GM12878 (cell line): ENCODE data around the gene RPP30. TPM values are rescaled to one million over a fixed set of nuclear protein-coding genes. Genes with fewer than 3 reads are reported as not detected.

Experiments used
- ATAC-seq: fragments of 200-7000 bp; cut with Tn5 transposase; 3 replicates; pipeline ENCODE4 v1.9.1; 2020; ENCODE audit warnings: mild to moderate bottlenecking, moderate library complexity
- BruUV-seq: library from RNA; stranded (reverse); fragments of 400-500 nt; replicated peaks from 2 replicates; lab custom pipeline; 2021; lab: Mats Ljungman, UMichigan
- CTCF ChIA-PET: fragments of 300-600 bp; sonication (Branson Sonifier 250); formaldehyde crosslinking; extraction: SDS; loops from one replicate; lab custom pipeline; 2021; ENCODE audit warnings: inconsistent platforms; lab: Yijun Ruan, JAX
- POLR2A ChIA-PET: fragments of 350-600 bp; formaldehyde crosslinking; extraction: SDS; loops from one replicate; lab custom pipeline; 2021; ENCODE audit warnings: inconsistent platforms; lab: Charles Lee
- RAD21 ChIA-PET: fragments of 300-600 bp; sonication (Branson Sonifier 250); formaldehyde crosslinking; loops from one replicate; lab custom pipeline; 2023; ENCODE audit warnings: antibody characterized with exemption; ENCODE audit not compliant: unreplicated experiment; lab: Charles Lee
- SMC1A ChIA-PET: fragments of 300-600 bp; sonication (Branson Sonifier 250); formaldehyde crosslinking; loops from one replicate; lab custom pipeline; 2023; ENCODE audit not compliant: unreplicated experiment, uncharacterized antibody; lab: Charles Lee
- DNase-seq: peaks from one replicate; pipeline ENCODE4 v3.0.0-alpha.2; 2011; ENCODE audit warnings: low read depth, low spot score
- FAIRE-seq: peaks from 3 replicates; lab custom pipeline; 2011; peaks lifted over from hg19 to GRCh38; lab: Jason Lieb, UNC
- H2AFZ ChIP-seq: 2 replicates; pipeline ENCODE4 v1.6.0; 2011; ENCODE audit warnings: low read depth, low read length, control low read depth; ENCODE audit not compliant: control insufficient read depth
- H3K27ac ChIP-seq: 2 replicates; pipeline ENCODE4 v1.5.1; 2011; ENCODE audit warnings: control low read depth; ENCODE audit not compliant: control insufficient read depth, insufficient read depth
- H3K27me3 ChIP-seq, 2 experiments: replicated peaks in 1 of 2; 2 replicates each; pipeline versions ENCODE4 v1.6.0 to v1.6.1; 2011; ENCODE audit warnings: low read length in 1 of 2; ENCODE audit not compliant: control insufficient read depth in 2 of 2, insufficient read depth in 2 of 2
- H3K36me3 ChIP-seq, 2 experiments: 2 replicates each; pipeline ENCODE4 v1.5.1; 2011; ENCODE audit warnings: low read length in 1 of 2; ENCODE audit not compliant: control insufficient read depth in 2 of 2, insufficient read depth in 2 of 2
- H3K4me1 ChIP-seq: 2 replicates; pipeline ENCODE4 v1.6.1; 2011; ENCODE audit warnings: mild to moderate bottlenecking, low read length, moderate library complexity, mixed read lengths; ENCODE audit not compliant: control insufficient read depth, insufficient read depth
- H3K4me2 ChIP-seq: 2 replicates; pipeline ENCODE4 v1.6.0; 2011; ENCODE audit warnings: control low read depth; ENCODE audit not compliant: control insufficient read depth, insufficient read depth
- H3K4me3 ChIP-seq: fragments of 200-600 bp; sonication (generic); 2 replicates; pipeline ENCODE4 v1.5.1; 2016
- H3K79me2 ChIP-seq: 2 replicates; pipeline ENCODE4 v1.6.0; 2011; ENCODE audit warnings: low read length; ENCODE audit not compliant: control insufficient read depth, insufficient read depth
- H3K9ac ChIP-seq: 2 replicates; pipeline ENCODE4 v1.8.0; 2011; ENCODE audit warnings: low read length, control low read depth, mixed read lengths; ENCODE audit not compliant: control insufficient read depth, insufficient read depth
- H3K9me3 ChIP-seq: replicated peaks from 3 replicates; pipeline ENCODE4 v1.5.1; 2011; ENCODE audit warnings: mild to moderate bottlenecking, low read length; ENCODE audit not compliant: control insufficient read depth, insufficient read depth
- H4K20me1 ChIP-seq: 2 replicates; pipeline ENCODE4 v1.6.0; 2011; ENCODE audit not compliant: control insufficient read depth, insufficient read depth
- CEBPZ ChIP-seq: fragments of 150-350 bp; IDR thresholded peaks from 2 replicates; pipeline ENCODE4 v1.6.1; 2016; ENCODE audit warnings: low read depth, low read length
- CHD4 ChIP-seq: fragments of 200-600 bp; sonication (generic); IDR thresholded peaks from 2 replicates; pipeline ENCODE4 v1.6.1; 2016; ENCODE audit warnings: mild to moderate bottlenecking
- EED ChIP-seq: sonication (generic); IDR thresholded peaks from 2 replicates; pipeline ENCODE4 v1.6.1; 2016; ENCODE audit warnings: antibody characterized with exemption, low read depth
- EP300 ChIP-seq, 2 experiments: fragments of 150-350 bp in 1 of 2; IDR thresholded peaks; 2 replicates each; pipeline ENCODE4 v1.6.1; 2011 to 2012; ENCODE audit warnings: low read depth in 2 of 2, low read length in 2 of 2, borderline replicate concordance in 1 of 2, improper control_type of control experiment in 1 of 2, inconsistent platforms in 1 of 2; ENCODE audit not compliant: control insufficient read depth in 1 of 2
- KAT2A ChIP-seq: conservative IDR thresholded peaks from 2 replicates; pipeline ENCODE4 v1.6.1; 2011; ENCODE audit warnings: low read depth, low read length; ENCODE audit not compliant: control insufficient read depth
- MYC ChIP-seq: IDR thresholded peaks from 2 replicates; pipeline ENCODE4 v1.6.1; 2011; ENCODE audit warnings: mild to moderate bottlenecking, low read length, moderate library complexity, inconsistent platforms; ENCODE audit not compliant: insufficient read depth, insufficient replicate concordance, insufficient read length, severe bottlenecking
- NKRF ChIP-seq: fragments of 450-650 bp; conservative IDR thresholded peaks from 2 replicates; pipeline ENCODE4 v1.6.1; 2017; ENCODE audit warnings: mild to moderate bottlenecking, moderate library complexity
- RAD21 ChIP-seq: IDR thresholded peaks from 2 replicates; pipeline ENCODE4 v1.6.1; 2011; ENCODE audit warnings: mild to moderate bottlenecking, low read depth, low read length, moderate library complexity; ENCODE audit not compliant: insufficient read depth
- STAT3 ChIP-seq: IDR thresholded peaks from 2 replicates; pipeline ENCODE4 v1.6.1; 2011; ENCODE audit warnings: low read depth, low read length, improper control_type of control experiment
- SUZ12 ChIP-seq: fragments of 200-600 bp; sonication (generic); IDR thresholded peaks from one replicate; pipeline ENCODE4 v1.6.1; 2018; ENCODE audit warnings: antibody characterized with exemption, mild to moderate bottlenecking; ENCODE audit not compliant: unreplicated experiment
- TCF3 ChIP-seq: IDR thresholded peaks from 2 replicates; pipeline ENCODE4 v1.6.1; 2012; ENCODE audit warnings: low read depth, mild to moderate bottlenecking, low read length, borderline replicate concordance; ENCODE audit not compliant: insufficient read depth
- WRNIP1 ChIP-seq: IDR thresholded peaks from 2 replicates; pipeline ENCODE4 v1.6.1; 2011; ENCODE audit warnings: low read depth, low read length, improper control_type of control experiment, borderline replicate concordance
- WGBS: methylation state at CpG from one replicate; pipeline ENCODE4 v1.1.6; 2016; ENCODE audit warnings: low lambda C conversion rate; ENCODE audit not compliant: insufficient replicate concordance, insufficient coverage; ENCODE audit errors: missing lambda C conversion rate; 5-methylcytosine and 5-hydroxymethylcytosine counted together
- in situ Hi-C: fragments of 300-500 bp; cut with MboI; formaldehyde crosslinking; loops from 9 replicates; pipeline ENCODE4 v1.14.3; 2018; ENCODE audit warnings: mixed read lengths
- intact Hi-C: fragments of 100-400 bp; cut with micrococcal nuclease; formaldehyde crosslinking; loops from one replicate; pipeline ENCODE4 v1.14.2; 2022; ENCODE audit not compliant: unreplicated experiment
- polyA plus RNA-seq, 11 experiments: library from polyadenylated mRNA; depleted of rRNA in 4 of 11; unstranded in 6 of 11; stranded (reverse) in 5 of 11; fragments of >200 nt; fragmentation: Nextera tagmentation in 4 of 11; fragmentation: Illumina TruSeq in 1 of 11; extraction: Ambion mirVana in 4 of 11; extraction: Trizol in 1 of 11; gene quantifications; 1 replicate in 1 of 11; 2 replicates in 10 of 11; pipeline versions ENCODE4 v1.2.1 to v1.2.3, GENCODE V29; 2011 to 2016; ENCODE audit warnings: inconsistent platforms in 2 of 11, missing spikeins in 2 of 11, low read depth in 1 of 11
- total RNA-seq, 4 experiments: library from RNA; depleted of rRNA in 3 of 4; stranded (reverse); fragments of >200 nt in 3 of 4; fragmentation: Illumina TruSeq in 1 of 4; extraction: Trizol in 1 of 4; gene quantifications; 2 replicates each; pipeline versions ENCODE4 v1.2.1 to v1.2.3, GENCODE V29; 2013 to 2021

Gene RPP30
- total and polyA plus RNA-seq, 10 of the 15 experiments (the other 5 are each of a cell fraction or from before 2014, with no cell fraction given): 48.0 to 208 (median 72.6) TPM

DNA sequence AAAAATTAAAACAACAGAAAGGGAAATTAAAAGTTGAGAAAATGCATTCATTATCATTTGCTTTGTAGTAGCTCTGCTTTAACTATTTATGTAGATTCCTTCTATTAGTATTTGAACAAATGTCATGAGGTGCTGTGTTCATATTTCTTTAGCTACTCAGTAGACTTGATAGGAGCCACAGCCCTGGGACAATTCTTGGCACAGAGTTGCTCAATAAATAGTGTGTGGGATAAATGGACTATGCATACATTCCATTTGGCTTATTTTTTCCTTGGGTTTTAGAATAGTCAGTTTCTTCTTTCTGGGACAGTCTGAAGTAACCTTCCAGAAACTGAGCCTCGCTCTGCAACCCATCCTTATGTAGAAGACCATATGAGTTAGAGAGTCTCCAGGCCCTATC lies 13.4 kb downstream of the RPP30 start:
- RAD21 ChIA-PET: no interaction called here
- FAIRE-seq (no peak), DNase-seq (no peak)
- TF ChIP-seq TCF3: no peak
- no peak for TF ChIP-seq EP300 (IDR thresholded peaks at IDR 0.05; ENCODE audit: borderline replicate concordance in 1 of 2, control insufficient read depth in 1 of 2, low read depth in 2 of 2, low read length in 2 of 2)
- no peak for TF ChIP-seq RAD21
- TF ChIP-seq EED: no peak
- TF ChIP-seq CEBPZ: no peak
- no peak for TF ChIP-seq NKRF
- TF ChIP-seq MYC: no peak
- TF ChIP-seq SUZ12: no peak
- TF ChIP-seq CHD4: no peak
- no peak for TF ChIP-seq KAT2A
- TF ChIP-seq STAT3: no peak
- no peak for TF ChIP-seq WRNIP1
- TF ChIP-seq, all 136 proteins: peak for 0
- ATAC-seq: no peak
- no peak overlapping the region for H3K27ac ChIP-seq
- H3K4me2 ChIP-seq: no peak overlapping the region
- CTCF ChIA-PET: interaction anchor here (1.3 kb wide), 1 partner anchor 28 kb away, joined by 3 read pairs; no protein-coding TSS in a partner anchor
- SMC1A ChIA-PET: interaction anchor here (1.1 to 1.2 kb wide), 2 partner anchors 9 to 13 kb away, joined by 4 to 6 read pairs; partner anchors contain the start of gene RPP30
- H2AFZ ChIP-seq: no peak overlapping the region
- H3K27me3 ChIP-seq: no peaks in the 10 kb centered on the region
- no peaks in the 10 kb centered on the region for H4K20me1 ChIP-seq
- no peaks in the 10 kb centered on the region for H3K79me2 ChIP-seq
- POLR2A ChIA-PET: no interaction called here
- 95% methylated on average over 1 of the region's 1 CpG for WGBS
- intact Hi-C loops: loop anchor here (10.0 kb wide), 1 partner anchor 750 kb away; the partner anchor contains the start of gene PPP1R3C
- in situ Hi-C loops: loop anchor here (25.0 kb wide), 1 partner anchor 1027 kb away; the partner anchor contains the start of genes BTAF1 and FGFBP3
- no peak overlapping the region for H3K9ac ChIP-seq
- no peaks in the 10 kb centered on the region for H3K9me3 ChIP-seq
- no peaks in the 10 kb centered on the region for H3K4me1 ChIP-seq
- H3K4me3 ChIP-seq: no peak overlapping the region
- no TSS peak for BruUV-seq
- H3K36me3 ChIP-seq: peaks cover 6 to 32% of the 10 kb centered on the region in 2 experiments
